HG02938 (cell line): Measurements from ENCODE around the gene PEAK1.
"Not testable (repeated sequence)": the region's sequence is repeated elsewhere in the genome, so short reads cannot be mapped to it uniquely, and the experiment has no call there.

ENCODE experiments used
- ATAC-seq: cut with Tn5 transposase; IDR thresholded peaks from one replicate; pipeline ENCODE4 v1.9.1; 2021; ENCODE audit warnings: mild to moderate bottlenecking, moderate library complexity; ENCODE audit not compliant: unreplicated experiment

The PEAK1 gene

DNA sequence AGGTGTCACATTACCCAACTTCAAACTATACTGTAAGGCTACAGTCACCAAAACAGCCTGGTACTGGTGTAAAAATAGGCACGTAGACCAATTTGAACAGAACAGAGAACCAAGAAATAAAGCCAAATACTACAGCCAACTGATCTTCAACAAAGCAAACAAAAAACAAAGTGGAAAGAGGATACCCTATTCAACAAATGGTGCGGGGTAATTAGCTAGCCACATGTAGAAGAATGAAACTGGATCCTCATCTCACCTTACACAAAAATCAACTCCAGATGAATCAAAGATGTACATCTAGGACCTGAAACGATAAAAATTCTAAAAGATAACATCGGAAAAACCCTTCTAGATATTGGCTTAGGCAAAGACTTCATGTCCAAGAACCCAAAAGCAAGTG, 13.1 kb downstream of the PEAK1 start:
- ATAC-seq: no peak

DNA sequence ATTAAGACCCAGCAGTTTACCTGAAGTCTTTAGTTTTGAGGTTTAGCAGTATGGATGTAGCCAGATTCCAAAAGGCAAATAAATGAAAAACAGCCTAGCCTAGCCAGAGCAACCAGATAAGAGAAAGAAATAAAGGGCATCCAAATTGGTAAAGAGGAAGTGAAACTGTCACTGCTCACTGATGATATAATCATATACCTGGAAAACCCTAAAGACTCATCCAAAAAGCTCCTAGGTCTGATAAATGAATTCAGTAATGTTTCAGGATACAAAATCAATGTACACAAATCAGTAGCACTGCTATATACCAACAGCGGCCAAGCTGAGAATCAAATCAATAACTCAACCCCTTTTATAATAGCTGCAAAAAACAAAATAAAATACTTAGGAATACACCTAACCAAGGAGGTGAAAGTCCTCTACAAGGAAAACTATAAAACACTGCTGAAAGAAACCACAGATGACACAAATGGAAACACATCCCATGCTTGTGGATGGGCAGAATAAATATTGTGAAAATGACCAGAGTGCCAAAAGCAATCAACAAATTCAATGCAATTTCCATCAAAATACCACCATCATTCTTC, 13.6 kb downstream of the PEAK1 start:
- ATAC-seq: not testable (repeated sequence)

DNA sequence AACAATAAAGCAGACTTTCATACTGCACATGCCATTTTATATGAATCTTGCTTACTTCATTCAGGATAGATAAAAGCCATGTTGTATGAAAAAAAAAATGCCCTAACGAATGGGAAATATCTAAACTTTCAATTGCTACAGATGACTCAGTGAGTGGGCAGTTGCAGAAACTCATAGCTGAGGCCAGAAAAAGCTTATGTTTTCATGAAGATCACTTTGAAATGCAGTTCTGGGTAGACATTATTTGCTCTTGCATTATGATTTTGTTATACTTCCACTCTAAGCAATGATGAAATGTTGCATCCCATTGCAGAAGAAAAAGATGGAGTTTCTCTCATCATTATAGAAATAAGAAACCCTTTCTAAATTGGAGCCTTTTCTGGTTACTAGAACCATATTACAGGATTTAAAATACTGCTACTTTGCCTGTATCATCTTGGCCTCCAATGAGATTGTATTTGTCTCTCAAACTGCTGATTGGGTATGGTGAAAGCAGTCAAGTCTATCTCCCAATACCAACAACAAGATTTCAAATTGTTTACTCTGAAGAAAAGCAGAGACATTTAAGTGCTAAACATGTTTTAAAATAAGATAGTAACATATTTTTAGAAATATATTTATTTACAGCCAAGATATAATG, 17.0 kb downstream of the PEAK1 start:
- no peak for ATAC-seq

DNA sequence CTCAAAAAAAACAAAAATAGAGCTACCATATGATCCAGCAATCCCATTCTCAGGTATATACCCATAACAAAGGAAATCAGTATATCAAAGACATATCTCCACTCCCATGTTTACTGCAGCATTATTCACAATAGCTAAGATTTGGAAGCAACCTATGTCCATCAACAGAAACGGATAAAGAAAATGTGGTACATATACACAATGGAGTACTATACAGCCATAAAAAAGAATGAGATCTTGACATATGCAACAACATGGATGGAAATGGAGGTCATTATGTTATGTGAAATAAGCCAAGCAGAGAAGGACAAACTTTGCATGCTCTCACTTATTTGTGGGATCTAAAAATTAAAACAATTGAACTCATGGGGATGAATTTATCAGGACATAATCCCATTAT, 19.6 kb downstream of the PEAK1 start:
- ATAC-seq: no peak

DNA sequence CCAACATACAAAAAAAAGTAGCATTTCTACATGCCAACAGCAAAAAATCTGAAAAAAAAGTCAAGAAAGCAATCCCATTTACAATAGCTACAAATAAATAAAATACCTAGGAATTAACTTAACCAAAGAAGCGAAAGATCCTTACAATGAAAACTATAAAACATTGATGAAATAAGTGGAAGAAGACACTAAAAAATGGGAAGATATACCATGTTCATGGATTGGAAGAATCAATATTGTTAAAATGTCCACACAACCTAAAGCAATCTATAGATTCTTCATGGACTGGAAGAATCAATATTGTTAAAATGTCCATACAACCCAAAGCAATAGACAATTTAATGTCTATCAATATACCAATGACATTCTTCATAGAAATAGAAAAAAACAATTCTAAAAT, 21.0 kb downstream of the PEAK1 start:
- no peak for ATAC-seq

DNA sequence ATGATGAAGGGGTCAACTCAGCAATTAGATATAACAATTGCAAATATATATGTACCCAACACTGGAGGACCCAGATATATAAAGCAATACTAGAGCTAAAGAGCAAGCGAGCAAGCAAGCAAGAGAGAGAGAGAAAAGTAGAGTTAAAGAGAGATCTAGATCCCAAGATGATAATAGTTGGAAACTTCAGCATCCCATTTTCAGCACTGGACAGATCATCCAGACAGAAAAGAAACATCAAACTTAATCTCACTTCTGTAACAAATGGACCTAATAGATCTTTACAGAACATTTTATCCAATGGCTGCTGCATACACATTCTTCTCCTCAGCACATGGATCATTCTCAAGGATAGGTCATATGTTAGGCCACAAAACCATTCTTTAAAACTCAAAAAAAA, 23.2 kb downstream of the PEAK1 start:
- ATAC-seq: no peak

DNA sequence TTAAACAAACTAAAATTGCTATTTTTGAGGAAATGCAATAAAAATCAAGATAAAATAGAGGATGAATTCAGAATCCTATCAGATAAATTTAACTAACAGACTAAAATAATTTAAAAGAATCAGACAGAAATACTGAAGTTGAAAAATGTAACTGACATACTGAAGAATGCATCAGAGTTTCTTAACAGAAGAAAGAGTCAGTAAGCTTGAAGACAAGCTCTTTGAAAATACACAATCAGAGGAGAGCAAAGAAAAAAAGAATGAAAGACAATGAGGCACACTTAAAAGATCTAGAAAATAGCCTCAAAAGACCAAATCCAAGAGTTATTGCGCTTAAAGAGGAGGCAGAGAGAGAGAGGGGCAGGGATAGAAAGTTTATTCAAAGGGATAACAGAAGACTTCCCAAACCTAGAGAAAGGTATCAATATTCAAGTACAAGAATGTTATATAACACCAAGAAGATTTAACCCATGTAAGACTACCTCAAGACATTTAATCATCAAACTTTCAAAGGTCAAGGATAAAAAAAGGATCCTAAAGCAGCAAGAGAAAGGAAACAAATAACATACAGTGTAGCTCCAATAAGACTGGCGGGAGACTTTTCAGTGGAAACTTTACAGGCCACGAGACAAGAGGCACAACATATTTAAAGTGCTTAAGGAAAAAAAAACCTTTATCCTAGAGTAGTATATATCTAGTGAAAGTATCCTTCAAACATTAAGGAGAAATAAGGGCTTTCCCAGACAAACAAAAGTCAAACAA, 24.7 kb downstream of the PEAK1 start:
- ATAC-seq: no peak

DNA sequence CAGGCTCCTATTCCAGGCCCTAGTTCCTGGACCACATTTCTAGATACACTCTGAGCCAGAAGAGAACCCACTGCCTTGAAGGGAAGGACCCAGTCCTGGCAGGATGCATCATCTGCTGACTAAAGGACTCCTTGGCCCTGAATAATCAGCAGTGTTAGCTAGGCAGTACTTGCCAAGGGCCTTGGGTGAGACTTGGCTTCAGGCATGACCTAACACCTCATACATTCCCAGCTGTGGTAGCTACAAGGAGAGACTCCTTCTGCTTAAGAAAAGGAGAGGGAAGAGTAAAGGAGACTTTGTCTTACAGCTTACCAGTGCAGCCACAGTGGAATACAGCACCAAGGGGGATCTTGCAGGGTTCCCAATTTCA, 26.4 kb downstream of the PEAK1 start:
- no peak for ATAC-seq

DNA sequence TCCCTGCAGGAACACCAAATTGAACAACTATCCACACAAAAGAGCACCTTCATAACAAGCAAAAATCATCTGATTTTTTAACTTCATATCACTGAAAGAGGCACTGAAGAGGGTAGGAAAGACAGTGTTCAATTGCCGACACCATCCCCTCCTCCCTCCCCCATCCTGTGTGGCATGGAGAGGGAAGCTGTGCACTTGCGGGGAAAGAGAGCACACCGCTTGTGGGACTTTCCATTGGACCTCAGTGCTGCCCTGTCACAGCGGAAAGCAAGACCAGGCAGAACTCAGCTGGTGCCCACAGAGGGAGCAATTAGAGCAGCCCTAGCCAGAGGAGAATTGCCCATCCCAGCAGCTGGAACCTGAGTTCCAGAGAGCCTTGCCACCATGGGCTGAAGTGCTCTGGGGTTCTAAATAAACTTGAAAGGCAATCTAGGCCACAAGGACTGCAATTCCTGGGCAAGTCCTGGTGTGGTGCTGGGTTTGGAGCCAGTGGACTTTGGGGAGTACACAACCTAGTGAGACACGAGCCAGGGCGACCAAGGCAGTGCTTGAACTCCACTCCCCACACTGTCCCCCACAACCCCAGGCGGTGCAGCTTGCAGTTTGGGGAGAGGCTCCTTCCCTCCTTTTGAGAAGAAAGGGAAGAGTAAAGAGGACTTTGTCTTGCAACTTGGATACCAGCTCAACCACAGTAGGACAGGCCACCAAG, 27.0 kb downstream of the PEAK1 start:
- ATAC-seq: no peak

DNA sequence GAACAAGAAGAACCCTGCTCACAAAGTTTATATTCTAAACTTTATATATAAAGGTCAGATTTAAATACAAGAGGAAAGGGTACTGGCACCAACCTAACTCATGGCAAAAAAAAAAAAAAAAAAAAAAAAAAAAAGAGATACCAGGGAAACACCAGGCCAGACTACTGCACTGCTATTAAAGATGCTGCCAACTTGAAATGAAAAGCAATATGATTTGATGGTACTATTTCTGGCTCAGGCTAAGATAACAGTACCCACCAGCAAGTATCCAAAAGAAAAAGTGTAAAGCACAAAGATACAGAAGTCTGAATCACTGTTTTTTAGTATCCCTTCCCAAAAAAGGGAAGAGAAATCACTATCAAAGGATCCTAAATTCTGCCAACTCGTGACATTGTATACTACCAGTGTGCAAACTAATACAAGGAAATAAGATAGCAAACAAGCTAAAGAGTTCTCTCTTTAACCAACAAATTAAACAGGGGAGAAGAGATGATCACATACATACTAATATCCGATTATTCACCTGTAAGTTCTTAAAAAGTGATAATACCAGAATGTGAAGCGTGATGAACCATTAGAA, 28.4 kb downstream of the PEAK1 start:
- ATAC-seq: no peak

DNA sequence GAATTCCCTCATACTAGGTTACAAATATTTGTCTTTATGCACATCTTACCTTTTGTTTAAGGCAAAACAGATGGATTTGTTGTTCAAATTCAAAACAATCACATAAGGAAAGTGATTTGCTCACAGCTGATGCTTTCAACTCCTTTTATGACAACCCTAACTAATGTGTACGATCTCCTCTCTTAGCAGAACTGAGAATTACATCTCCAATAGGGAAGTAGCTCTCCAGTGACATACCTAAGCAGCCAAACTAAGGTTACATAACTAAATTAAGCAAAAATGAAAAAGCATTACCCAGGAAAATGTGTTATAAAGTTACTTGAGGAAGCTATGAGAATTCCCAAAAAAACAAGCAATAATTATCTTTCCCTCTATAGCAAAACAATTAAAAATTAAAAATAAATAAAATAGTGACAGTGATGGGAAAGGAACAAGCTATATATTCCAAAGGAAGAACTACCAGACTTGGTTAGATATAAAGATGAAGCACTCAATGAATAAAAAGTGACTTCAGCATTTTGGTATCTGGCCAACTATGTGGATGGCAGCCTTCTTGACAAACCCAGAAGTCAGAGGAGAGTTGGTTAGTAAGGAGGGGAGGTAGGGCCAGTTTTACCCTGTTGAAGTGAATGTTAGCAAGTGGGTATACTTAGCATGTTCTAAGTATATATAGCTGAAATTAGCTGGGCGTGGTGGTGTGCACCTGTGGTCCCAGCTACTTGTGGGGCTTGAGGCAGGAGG, 32.4 kb downstream of the PEAK1 start:
- ATAC-seq: no peak

DNA sequence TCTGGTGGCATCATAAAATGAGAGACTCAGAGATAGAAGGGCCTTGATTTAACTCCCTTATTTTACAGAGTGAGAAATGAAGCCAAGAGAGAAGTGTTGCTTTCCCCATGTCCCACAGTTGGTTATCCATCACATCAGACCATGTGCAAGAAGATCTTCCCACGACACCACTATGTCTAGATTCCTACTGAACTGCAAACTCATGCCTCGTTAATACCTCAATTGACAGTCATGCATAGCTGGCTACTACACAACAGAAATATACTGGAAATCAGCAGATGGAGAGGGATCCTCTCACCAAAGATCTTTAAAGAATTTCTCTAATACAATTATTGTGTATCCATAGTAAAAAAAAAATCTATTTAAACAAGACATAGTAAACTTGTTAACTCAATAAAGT, 33.3 kb downstream of the PEAK1 start:
- no peak for ATAC-seq

DNA sequence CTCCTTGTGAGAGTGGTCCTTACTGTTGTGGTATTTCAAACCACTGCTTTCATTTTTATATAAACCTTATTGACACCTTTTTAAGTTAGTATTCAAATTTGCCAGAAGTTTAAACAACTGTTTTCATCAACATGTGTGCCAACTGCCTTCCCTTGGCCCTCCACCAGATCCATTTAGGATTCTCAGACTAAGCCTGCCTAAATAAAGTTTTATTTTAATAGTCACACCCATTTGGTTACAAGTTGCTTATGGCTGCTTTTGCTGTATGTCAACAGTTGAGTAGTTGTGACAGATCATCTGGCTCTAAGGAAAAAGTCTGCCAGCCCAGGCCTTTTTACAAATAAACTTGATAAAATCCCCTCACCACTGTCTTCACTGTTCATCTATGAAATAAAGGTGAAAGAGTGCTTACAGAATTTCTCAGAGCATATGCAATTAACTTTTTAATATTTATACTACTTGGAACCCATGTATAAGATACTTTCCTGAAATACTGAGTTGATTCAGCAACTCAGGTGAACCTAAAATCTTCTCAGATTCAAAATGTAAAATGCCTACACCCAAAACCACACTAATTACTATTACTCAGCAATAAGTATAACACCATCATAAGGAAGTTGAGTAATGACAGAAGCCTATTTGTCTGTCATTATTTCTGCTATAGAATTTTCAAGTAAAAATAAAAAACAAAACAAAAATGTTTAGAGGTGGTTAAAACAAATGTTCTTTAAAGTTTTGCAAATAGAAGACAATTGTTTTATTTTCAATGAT, 35.1 kb downstream of the PEAK1 start:
- no peak for ATAC-seq

DNA sequence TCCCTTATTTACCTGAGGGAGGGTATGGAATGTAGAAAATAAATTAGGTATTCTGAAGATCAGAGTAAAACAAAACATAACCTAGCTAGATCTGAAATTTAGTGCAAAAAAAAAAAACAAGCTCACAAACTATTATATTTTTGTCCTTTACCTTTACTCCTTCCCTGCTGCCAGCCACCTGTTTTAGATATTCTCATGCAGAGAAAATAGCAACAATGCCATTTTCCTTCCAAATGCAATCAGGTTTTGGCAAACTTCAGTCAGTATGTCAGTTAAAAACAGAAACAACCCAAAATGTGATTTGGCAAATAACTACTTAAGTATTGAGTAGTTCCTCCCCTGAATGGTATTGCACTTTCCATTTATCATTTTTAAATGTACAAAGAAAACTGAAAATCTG, 35.8 kb downstream of the PEAK1 start:
- ATAC-seq: no peak

DNA sequence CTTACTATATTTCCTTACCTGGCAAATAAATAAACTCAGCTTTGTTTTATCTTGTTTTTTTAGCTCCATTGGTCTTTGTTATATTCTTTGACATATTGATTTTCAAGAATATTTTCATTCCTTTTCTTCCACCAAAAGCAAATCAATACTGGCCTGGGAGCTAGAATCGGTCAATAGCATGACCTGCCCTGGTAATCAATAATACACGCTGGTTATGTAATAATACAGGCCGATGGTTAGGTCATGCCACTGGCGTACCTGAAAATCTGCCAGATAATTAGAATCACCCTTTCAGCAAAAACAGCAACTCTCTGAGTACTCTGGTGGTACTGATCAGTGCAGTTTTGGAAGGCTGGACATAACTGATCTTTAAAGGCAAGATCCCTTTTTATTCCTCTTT, 39.9 kb downstream of the PEAK1 start:
- ATAC-seq: no peak

DNA sequence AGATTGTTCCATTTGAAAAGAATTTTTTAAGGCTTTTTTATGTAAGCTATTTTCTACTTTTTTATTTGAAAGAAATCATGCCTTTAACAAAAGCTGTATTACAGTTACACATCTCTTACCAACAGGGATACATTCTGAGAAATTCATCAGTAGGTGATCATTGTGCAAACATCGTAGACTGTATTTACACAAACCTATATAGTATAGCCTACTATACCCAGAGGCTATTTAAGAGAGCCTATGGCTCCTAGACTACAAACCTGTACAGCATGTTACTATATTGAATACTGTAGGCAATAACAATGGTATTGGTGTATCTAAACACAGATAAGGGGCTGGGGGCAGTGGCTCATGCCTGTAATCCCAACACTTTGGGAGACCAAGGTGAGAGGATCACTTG, 43.1 kb downstream of the PEAK1 start:
- no peak for ATAC-seq

DNA sequence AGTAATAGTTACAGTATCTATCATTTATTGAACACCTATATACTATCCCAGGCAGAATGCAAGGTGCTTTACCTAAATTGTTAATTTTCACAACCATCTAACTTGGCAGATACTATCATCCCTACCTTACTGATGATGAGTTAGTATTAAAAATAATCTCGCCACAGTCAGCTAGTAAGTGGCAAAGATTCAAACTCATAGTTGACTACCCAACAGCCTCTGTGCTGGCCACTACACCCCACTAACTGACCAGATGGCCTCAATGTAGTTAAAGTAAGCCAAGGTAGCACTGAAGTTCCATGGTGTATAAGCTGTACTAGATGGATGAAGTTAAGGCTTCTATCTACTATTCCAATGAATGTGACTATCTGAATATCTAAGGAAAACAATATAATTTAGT, 44.8 kb downstream of the PEAK1 start:
- no peak for ATAC-seq

DNA sequence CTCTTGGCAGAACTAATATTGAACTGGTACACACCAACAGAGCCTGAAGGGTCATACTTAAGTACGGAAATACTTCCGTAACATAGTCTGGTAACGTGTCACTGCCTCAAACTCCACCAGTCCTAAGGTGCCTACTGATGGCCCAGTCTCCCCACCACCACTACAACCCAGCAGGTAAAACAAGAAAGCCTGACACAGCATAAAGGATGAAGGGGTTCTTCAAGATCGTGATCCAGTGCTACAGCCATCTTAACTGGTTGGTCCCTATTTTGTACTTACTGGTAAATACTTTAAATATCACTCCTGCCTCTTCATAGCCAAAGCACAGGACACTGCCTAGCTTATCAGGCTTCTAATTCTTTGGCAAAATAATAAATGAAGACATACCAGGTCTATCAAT, 46.5 kb downstream of the PEAK1 start:
- no peak for ATAC-seq

DNA sequence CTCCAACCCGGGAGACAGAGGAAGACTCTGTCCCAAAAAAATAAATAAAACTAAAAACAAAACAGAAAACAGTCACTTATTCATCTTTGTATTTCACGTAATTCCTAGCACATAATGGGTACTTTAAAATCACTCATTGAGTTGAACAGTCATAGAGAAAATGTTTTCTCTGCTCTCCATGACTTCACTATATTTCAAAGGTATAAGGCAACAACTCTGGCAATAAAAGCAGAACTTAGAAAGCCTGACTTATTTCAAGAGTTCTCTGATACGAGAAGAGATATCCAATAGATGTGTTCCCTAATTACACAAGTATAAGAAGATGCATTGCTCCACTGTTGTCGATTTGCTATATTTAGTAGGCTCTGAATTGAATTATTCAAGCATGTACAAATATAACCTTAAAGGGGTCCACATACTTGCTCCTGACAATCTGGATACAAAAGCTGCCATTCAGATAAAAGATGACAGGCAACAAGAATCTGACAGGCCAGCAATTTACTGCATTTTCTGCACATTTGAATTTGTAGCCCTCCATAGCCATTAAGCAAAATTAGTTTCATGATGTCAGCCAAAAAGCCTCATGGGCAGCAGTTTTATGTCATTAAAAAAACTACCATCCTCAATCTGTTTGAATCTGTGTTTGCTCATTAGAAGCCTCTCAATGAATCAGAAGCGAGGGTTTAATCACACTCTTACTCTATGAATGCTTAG, 47.9 kb downstream of the PEAK1 start:
- ATAC-seq: no peak
